LNCaP clone FGC (cell line): ENCODE data around the gene SMYD3.

ENCODE experiments used
- DNase-seq: peaks from one replicate; pipeline ENCODE4 v3.0.0-alpha.2; 2011; ENCODE audit warnings: low read depth
- H3K4me3 ChIP-seq: 2 replicates; pipeline ENCODE4 v1.5.1; 2011; ENCODE audit warnings: mild to moderate bottlenecking, low read depth, low read length, control low read depth
- TF ChIP-seq, protein P1 (sequence below): IDR thresholded peaks from 2 replicates; pipeline ENCODE4 v1.5.1; 2012; ENCODE audit warnings: mild to moderate bottlenecking; ENCODE audit not compliant: control insufficient read depth, insufficient read depth; ENCODE audit errors: extremely low read depth

The SMYD3 gene

DNA sequence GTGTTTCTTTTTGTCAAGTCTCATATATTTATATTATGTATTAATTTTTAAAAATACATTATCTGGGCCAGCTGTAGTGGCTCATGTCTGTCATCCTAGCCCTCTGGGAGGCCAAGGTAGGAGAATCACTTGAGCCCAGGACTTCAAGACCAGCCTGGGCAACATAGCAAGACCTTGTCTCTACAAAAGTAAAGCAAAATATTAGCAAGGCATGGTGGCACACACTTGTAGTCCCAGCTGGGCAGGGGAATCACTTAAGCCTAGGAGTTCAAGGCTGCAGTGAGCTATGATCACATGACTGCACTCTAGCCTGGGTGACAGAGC lies 189.1 kb downstream of the SMYD3 start:
- TF ChIP-seq, protein P1, sequence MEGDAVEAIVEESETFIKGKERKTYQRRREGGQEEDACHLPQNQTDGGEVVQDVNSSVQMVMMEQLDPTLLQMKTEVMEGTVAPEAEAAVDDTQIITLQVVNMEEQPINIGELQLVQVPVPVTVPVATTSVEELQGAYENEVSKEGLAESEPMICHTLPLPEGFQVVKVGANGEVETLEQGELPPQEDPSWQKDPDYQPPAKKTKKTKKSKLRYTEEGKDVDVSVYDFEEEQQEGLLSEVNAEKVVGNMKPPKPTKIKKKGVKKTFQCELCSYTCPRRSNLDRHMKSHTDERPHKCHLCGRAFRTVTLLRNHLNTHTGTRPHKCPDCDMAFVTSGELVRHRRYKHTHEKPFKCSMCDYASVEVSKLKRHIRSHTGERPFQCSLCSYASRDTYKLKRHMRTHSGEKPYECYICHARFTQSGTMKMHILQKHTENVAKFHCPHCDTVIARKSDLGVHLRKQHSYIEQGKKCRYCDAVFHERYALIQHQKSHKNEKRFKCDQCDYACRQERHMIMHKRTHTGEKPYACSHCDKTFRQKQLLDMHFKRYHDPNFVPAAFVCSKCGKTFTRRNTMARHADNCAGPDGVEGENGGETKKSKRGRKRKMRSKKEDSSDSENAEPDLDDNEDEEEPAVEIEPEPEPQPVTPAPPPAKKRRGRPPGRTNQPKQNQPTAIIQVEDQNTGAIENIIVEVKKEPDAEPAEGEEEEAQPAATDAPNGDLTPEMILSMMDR: no peak
- H3K4me3 ChIP-seq: no peak overlapping the region
- DNase-seq: no peak

DNA sequence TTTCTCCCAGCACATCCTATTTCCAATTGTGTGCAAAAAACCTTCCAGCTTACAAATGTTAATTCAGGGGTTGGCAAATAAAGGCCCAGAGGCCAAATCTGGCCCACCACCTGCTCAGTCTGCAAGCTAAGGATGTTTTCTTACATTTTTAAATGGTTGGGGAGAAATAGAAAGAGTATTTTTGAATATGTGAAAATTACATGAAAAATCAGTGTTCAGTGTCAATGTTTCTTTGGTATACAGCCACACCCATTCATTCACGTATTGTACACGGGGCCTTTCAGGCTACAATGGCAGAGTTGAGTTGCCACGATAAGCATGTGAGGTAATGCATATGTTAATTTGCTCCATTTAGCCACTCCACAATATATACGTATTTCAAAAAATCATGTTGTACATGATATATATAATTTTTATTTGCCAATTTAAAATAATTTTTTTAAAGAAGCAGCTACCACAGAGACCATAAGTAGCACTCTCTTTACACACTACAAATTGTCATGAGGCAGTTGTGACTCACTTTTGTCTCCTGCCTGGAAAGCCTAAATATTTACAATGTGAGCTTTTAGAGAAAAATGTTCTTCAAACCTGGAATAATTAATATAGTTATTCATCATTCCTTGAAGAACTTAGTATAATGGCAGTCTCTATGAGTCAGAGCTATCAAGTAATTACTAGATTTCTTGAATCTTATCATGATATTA lies 189.6 kb downstream of the SMYD3 start:
- no peak for DNase-seq
- TF ChIP-seq, protein P1: no peak
- no peak overlapping the region for H3K4me3 ChIP-seq

DNA sequence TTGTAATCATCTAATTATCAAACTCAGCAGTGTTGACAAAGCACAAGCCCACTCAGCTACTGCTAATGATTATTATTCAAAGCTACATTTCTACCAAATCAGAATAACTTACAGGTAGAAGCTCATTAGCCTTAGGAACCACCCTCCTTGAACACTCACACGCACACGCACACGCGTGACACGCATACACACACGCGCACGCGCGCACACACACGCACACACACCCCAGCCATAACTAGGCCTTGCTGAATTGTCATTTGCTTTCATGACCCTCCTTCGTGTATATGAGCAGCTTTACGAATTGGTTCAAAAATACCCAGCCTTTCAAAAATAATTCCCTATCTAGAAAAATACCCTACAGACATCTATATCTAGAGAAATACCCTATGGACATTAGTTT lies 195.6 kb downstream of the SMYD3 start:
- H3K4me3 ChIP-seq: no peak overlapping the region
- TF ChIP-seq, protein P1: no peak
- DNase-seq: no peak

DNA sequence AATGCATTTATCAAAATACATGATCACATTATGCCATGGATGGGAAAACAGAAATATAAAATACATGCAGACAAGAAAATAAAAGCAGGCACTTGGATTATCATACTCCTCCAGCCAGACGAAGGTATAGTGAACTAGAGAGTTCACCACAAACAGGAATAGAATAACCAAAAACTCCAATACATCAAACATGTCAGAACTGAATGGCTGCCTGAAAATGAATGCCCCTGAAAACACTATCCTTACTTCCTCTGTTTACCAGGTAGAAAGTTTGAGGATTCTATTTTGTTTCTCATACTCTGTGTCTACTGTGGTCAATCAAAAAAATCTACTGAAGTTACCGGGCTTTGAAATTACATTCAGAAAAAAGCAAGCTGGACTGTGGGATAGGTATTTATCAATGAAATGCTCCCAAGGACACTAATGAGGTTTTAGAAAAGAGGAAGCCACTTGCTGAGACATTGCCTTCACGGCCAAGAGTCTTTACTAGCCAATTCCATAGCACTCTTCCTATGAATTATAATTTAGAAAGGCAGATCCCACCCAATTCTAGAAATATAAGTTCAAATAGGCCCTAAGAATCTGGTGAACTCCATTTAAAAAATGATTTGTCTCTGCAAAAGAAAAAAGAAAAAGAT lies 197.7 kb downstream of the SMYD3 start:
- H3K4me3 ChIP-seq: no peak overlapping the region
- DNase-seq: no peak
- TF ChIP-seq, protein P1: no peak

DNA sequence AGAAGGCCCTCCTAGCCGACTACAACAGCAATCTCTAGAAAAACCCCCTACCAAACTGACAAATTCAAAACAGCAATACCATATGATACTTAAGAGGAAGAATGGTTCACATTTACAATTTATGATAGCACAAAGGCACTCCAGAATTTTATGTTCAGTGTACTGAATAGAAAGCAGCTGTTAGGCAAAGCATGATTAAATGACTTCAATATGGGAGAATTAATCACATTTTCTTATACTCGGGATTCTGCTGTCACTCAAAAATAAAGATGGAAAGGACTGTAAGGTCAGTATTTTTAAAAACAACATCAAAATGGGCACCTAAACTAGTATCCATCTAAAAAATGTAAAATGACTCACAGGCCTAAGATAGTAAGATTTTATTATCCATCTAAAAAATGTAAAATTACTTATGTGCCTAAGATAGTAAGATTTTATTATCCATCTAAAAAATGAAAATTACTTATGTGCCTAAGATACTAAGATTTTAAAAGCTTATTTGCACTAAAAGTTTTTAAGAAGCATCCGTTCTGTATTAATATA lies 198.5 kb downstream of the SMYD3 start:
- TF ChIP-seq, protein P1: no peak
- no peak for DNase-seq
- no peak overlapping the region for H3K4me3 ChIP-seq

DNA sequence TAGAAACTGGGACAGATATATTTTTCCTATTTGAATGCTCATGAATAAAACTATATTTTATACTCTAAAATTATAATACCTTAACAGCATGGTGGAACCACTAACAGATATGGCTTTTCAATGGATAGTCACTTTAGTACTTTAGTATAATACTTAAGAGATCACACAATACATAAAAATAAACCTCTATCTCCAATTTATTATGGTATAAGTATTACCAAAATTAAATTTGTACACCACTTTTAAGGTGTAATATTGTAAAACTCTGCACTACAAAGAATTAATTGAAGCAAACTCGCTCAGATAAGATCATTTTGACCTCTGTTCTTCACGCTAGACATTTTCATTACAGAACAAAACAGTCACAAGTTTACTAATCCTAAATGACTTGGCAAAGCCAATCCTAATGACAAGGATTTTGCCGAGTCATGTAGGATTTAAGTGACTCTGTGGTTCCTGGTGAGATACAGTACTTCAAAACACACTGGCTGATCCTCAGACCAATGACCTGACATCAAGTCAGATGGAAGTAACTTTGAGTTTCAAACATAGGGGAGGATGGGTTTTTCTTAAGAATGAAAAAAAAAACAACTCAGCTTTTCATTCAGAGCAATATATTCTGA lies 200.6 kb downstream of the SMYD3 start:
- no peak for DNase-seq
- no peak overlapping the region for H3K4me3 ChIP-seq
- TF ChIP-seq, protein P1: no peak
